HepG2 (cell line): ENCODE results near the gene PTGR2. TPM values are rescaled to one million over a fixed set of nuclear protein-coding genes. Genes with fewer than 3 reads are reported as not detected.
A peak's percentile ranks its signal among the peaks of the same experiment; 100 is the strongest.

Experiments used
- ATAC-seq: fragments of 200-7000 bp; cut with Tn5 transposase; 3 replicates; pipeline ENCODE4 v1.9.1; 2020; ENCODE audit warnings: mild to moderate bottlenecking, moderate library complexity
- BruUV-seq: library from RNA; stranded (reverse); fragments of 400-500 nt; replicated peaks from 2 replicates; lab custom pipeline; 2021; lab: Mats Ljungman, UMichigan
- CTCF ChIA-PET: fragments of 300-600 bp; formaldehyde crosslinking; extraction: SDS; loops from one replicate; lab custom pipeline; 2021; ENCODE audit warnings: low total read pairs, inconsistent platforms, low intra/inter-chr PET ratio; lab: Yijun Ruan, JAX
- POLR2A ChIA-PET: fragments of 350-600 bp; sonication (Branson Sonifier 250); formaldehyde crosslinking; loops from one replicate; lab custom pipeline; 2020; ENCODE audit warnings: antibody characterized with exemption, inconsistent platforms; lab: Yijun Ruan, JAX
- DNase-seq: peaks from one replicate; pipeline ENCODE4 v3.0.0-alpha.2; 2015; ENCODE audit warnings: low spot score
- FAIRE-seq: peaks from 3 replicates; lab custom pipeline; 2011; peaks lifted over from hg19 to GRCh38; lab: Jason Lieb, UNC
- H2AFZ ChIP-seq: one replicate; pipeline ENCODE4 v1.6.1; 2011; ENCODE audit warnings: low read length, inconsistent platforms
- H3K27ac ChIP-seq: fragments of 300-600 bp; 3 replicates; pipeline ENCODE4 v1.8.0; 2011; ENCODE audit warnings: mixed run types, mild to moderate bottlenecking, mixed read lengths, low read length, inconsistent platforms; ENCODE audit not compliant: insufficient read depth; ENCODE audit errors: extremely low read length
- H3K27me3 ChIP-seq, 2 experiments: fragments of 200-600 bp in 1 of 2; 2 replicates in 1 of 2; 3 replicates in 1 of 2; pipeline versions ENCODE4 v1.6.0 to v1.8.0; 2011; ENCODE audit warnings: low read length in 2 of 2, mild to moderate bottlenecking in 2 of 2, moderate library complexity in 2 of 2, inconsistent platforms in 1 of 2; ENCODE audit not compliant: insufficient read depth in 2 of 2, control insufficient read depth in 1 of 2
- H3K36me3 ChIP-seq, 2 experiments: fragments of 200-600 bp in 1 of 2; replicated peaks in 1 of 2; 2 replicates in 1 of 2; 3 replicates in 1 of 2; pipeline versions ENCODE4 v1.5.1 to v1.8.0; 2011; ENCODE audit warnings: low read length in 2 of 2, inconsistent platforms in 1 of 2; ENCODE audit not compliant: insufficient read depth in 2 of 2, control insufficient read depth in 1 of 2
- H3K4me1 ChIP-seq: 2 replicates; pipeline ENCODE4 v1.5.1; 2012; ENCODE audit warnings: low read length, inconsistent platforms; ENCODE audit not compliant: insufficient read depth
- H3K4me2 ChIP-seq: 2 replicates; pipeline ENCODE4 v1.6.0; 2011; ENCODE audit warnings: low read depth, low read length, inconsistent platforms
- H3K4me3 ChIP-seq, 3 experiments: fragments of 200-600 bp in 1 of 3; sonication (generic), shearing (Covaris generic) in 1 of 3; replicated peaks in 1 of 3; 2 replicates each; pipeline ENCODE4 v1.5.1; 2011 to 2016; ENCODE audit warnings: low read length in 3 of 3, inconsistent platforms in 2 of 3, low read depth in 2 of 3, mild to moderate bottlenecking in 2 of 3, control low read depth in 1 of 3, mixed read lengths in 1 of 3; ENCODE audit not compliant: insufficient read depth in 1 of 3
- H3K79me2 ChIP-seq: one replicate; pipeline ENCODE4 v1.6.1; 2011; ENCODE audit warnings: low read length, inconsistent platforms; ENCODE audit not compliant: insufficient read depth
- H3K9ac ChIP-seq: 2 replicates; pipeline ENCODE4 v1.6.0; 2011; ENCODE audit warnings: mild to moderate bottlenecking, low read depth, low read length, inconsistent platforms; ENCODE audit not compliant: insufficient read depth
- H3K9me3 ChIP-seq: 2 replicates; pipeline ENCODE4 v1.5.1; 2012; ENCODE audit warnings: mild to moderate bottlenecking, low read length
- H4K20me1 ChIP-seq: 2 replicates; pipeline ENCODE4 v1.6.0; 2011; ENCODE audit warnings: inconsistent platforms, mild to moderate bottlenecking, low read length, moderate library complexity; ENCODE audit not compliant: insufficient read depth
- ATF1 ChIP-seq: IDR thresholded peaks from 2 replicates; pipeline ENCODE4 v1.6.1; 2016; ENCODE audit warnings: mild to moderate bottlenecking, control low read depth
- ATF7 ChIP-seq, 2 experiments: fragments of 450-650 bp in 1 of 2; sonication (generic) in 1 of 2; formaldehyde crosslinking in 1 of 2; IDR thresholded peaks; 2 replicates each; pipeline versions ENCODE4 v1.4.0 to v1.6.1; 2016 to 2020; ENCODE audit warnings: antibody characterized with exemption in 1 of 2, mild to moderate bottlenecking in 1 of 2, missing genetic modification reagents in 1 of 2
- ATRX ChIP-seq: sonication (generic); formaldehyde crosslinking; IDR thresholded peaks from 2 replicates; pipeline ENCODE4 v1.4.0; 2020; ENCODE audit warnings: missing genetic modification reagents, borderline replicate concordance
- BCL6 ChIP-seq: IDR thresholded peaks from 2 replicates; pipeline ENCODE4 v1.6.1; 2016; ENCODE audit warnings: missing genetic modification reagents, missing compliant biosample characterization
- CBX1 ChIP-seq: IDR thresholded peaks from one replicate; pipeline ENCODE4 v1.6.1; 2016; ENCODE audit warnings: antibody characterized with exemption, low read depth
- ELF3 ChIP-seq: IDR thresholded peaks from 2 replicates; pipeline ENCODE4 v1.6.1; 2016; ENCODE audit warnings: missing genetic modification reagents, missing compliant biosample characterization
- ELF4 ChIP-seq: sonication (generic); formaldehyde crosslinking; IDR thresholded peaks from 2 replicates; pipeline ENCODE4 v1.5.0; 2020; ENCODE audit warnings: missing genetic modification reagents, mild to moderate bottlenecking, moderate library complexity, borderline replicate concordance
- EP300 ChIP-seq, 3 experiments: sonication (generic) in 1 of 3; formaldehyde crosslinking in 1 of 3; IDR thresholded peaks; 2 replicates each; pipeline versions ENCODE4 v1.5.1 to v1.6.1; 2011 to 2020; ENCODE audit warnings: low read depth in 2 of 3, low read length in 2 of 3, borderline replicate concordance in 1 of 3, improper control_type of control experiment in 1 of 3, mild to moderate bottlenecking in 1 of 3, missing genetic modification reagents in 1 of 3, moderate library complexity in 1 of 3
- MXI1 ChIP-seq: IDR thresholded peaks from 3 replicates; pipeline ENCODE4 v1.6.1; 2012; ENCODE audit warnings: low read depth, low read length, inconsistent platforms, borderline replicate concordance
- SP140L ChIP-seq: sonication (generic); formaldehyde crosslinking; IDR thresholded peaks from 2 replicates; pipeline ENCODE4 v1.4.0; 2020; ENCODE audit warnings: missing genetic modification reagents, borderline replicate concordance
- ZNF251 ChIP-seq: sonication (generic); formaldehyde crosslinking; IDR thresholded peaks from 2 replicates; pipeline ENCODE4 v1.9.0; 2021; ENCODE audit warnings: mild to moderate bottlenecking, missing genetic modification reagents
- ZNF891 ChIP-seq: sonication (generic); formaldehyde crosslinking; IDR thresholded peaks from 2 replicates; pipeline ENCODE4 v1.5.0; 2020; ENCODE audit warnings: mild to moderate bottlenecking, missing genetic modification reagents
- ZSCAN29 ChIP-seq: sonication (generic); formaldehyde crosslinking; conservative IDR thresholded peaks from 2 replicates; pipeline ENCODE4 v1.4.0; 2020; ENCODE audit warnings: mild to moderate bottlenecking, missing genetic modification reagents
- ZZZ3 ChIP-seq: sonication (generic); formaldehyde crosslinking; IDR thresholded peaks from 2 replicates; pipeline ENCODE4 v1.4.0; 2020; ENCODE audit warnings: missing genetic modification reagents, mild to moderate bottlenecking, borderline replicate concordance
- WGBS: methylation state at CpG from one replicate; pipeline ENCODE4 v1.1.6; 2017; ENCODE audit warnings: low lambda C conversion rate; 5-methylcytosine and 5-hydroxymethylcytosine counted together
- in situ Hi-C: cut with HindIII; loops from 2 replicates; pipeline ENCODE4 v1.10.0; 2017; ENCODE audit warnings: low pct_unique_long_range_greater_than_20kb; ENCODE audit not compliant: extremely low pct_ligation_motif_present
- intact Hi-C: fragments of 100-400 bp; cut with micrococcal nuclease; formaldehyde crosslinking; loops from one replicate; pipeline ENCODE4 v1.10.0; 2022; ENCODE audit not compliant: unreplicated experiment
- polyA plus RNA-seq, 8 experiments: library from polyadenylated mRNA; depleted of rRNA in 3 of 8; stranded (reverse) in 7 of 8; unstranded in 1 of 8; fragments of >200 nt; fragmentation: Illumina TruSeq in 4 of 8; extraction: Trizol in 4 of 8; gene quantifications; 2 replicates each; pipeline versions ENCODE4 v1.2.1 to v1.2.3, GENCODE V29; 2011 to 2016; ENCODE audit warnings: low read depth in 4 of 8, missing spikeins in 1 of 8, mixed read lengths in 1 of 8; ENCODE audit not compliant: insufficient read depth in 1 of 8
- total RNA-seq, 5 experiments: library from RNA; depleted of rRNA; stranded (reverse); fragments of >200 nt; fragmentation: Illumina TruSeq; extraction: Trizol; gene quantifications; 2 replicates each; pipeline ENCODE4 v1.2.3, GENCODE V29; 2016; ENCODE audit warnings: low read depth in 1 of 5
- TF ChIP-seq, protein P1 (sequence below): sonication (generic); formaldehyde crosslinking; IDR thresholded peaks from 2 replicates; pipeline ENCODE4 v1.4.0; 2020; ENCODE audit warnings: missing genetic modification reagents, borderline replicate concordance
- TF ChIP-seq, protein P2 (sequence below): sonication (generic); formaldehyde crosslinking; IDR thresholded peaks from 2 replicates; pipeline ENCODE4 v1.5.0; 2020; ENCODE audit warnings: mild to moderate bottlenecking, low read depth, missing genetic modification reagents, borderline replicate concordance
- TF ChIP-seq, protein P3 (sequence below): sonication (generic); formaldehyde crosslinking; IDR thresholded peaks from 2 replicates; pipeline ENCODE4 v1.8.0; 2023; ENCODE audit warnings: mild to moderate bottlenecking, missing genetic modification reagents
- TF ChIP-seq, protein P4 (sequence below): sonication (generic); formaldehyde crosslinking; IDR thresholded peaks from 2 replicates; pipeline ENCODE4 v1.8.1; 2023; ENCODE audit warnings: mild to moderate bottlenecking, missing genetic modification reagents

Gene PTGR2
- total and polyA plus RNA-seq, 2 of the 13 experiments (the other 11 are each of a cell fraction or from before 2014, with no cell fraction given), result 3.0 to 4.3 TPM

DNA sequence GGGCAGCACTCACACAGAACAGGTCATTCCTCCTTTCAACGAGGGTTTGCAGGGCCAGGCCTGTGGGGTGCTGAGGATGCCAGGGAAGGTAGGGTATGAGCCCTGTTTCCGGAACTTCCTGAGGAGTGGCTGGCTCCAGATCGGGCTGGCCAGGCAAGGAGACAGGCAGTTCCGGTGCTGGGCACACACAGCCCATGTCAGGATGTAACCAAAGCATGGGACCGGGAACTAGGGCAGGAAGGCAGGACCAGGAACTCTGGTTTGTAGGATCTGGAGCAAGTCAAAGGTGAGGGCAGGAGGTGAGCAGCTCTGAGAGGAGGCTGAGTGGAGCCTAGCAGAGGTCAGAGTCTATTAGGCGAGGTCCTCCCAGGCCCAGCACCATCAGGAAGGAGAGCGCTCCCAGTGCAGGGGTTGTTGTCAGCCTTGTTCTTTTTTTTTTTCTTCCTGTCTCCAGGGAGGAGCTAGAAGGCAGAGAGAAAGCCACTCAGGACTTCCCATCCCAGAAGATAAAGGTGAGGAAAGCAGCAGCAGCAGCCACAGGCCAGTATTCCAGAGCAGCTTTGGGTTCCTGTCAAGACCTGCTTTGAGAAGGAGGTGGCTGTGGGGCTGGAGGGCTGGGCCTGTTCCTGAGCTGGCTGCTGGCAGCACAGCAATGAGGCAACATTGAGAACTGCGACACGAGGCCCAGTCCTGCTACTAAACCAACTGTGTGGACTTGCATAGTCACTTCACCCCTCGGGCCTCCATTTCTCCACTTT, 49.0 kb upstream of the PTGR2 start:
- intact Hi-C loops (no loop called here), in situ Hi-C loops (no loop called here)
- Histone ChIP-seq H3K9me3 (no peaks in the 10 kb centered on the region), H3K4me1 (peaks cover 31% of the 10 kb centered on the region), H3K4me3 (peak overlapping the region; percentile 14 to 68 (median 37); a peak in 5 of 6 replicates), H3K27ac (peak overlapping the region; percentile 39), H2AFZ (peak overlapping the region; percentile 79), H3K9ac (peak overlapping the region; percentile 45), H3K79me2 (no peaks in the 10 kb centered on the region), H3K36me3 (no peaks in the 10 kb centered on the region), H4K20me1 (no peaks in the 10 kb centered on the region), H3K27me3 (no peaks in the 10 kb centered on the region; a peak in 1 of 5 replicates), H3K4me2 (peak overlapping the region; percentile 87)
- no TSS peak for BruUV-seq
- FAIRE-seq (peak; percentile 37), ATAC-seq (peak; percentile 92), DNase-seq (no peak)
- POLR2A ChIA-PET, result interaction anchor here (0.6 to 2.2 kb wide), 18 partner anchors 10 to 84 kb away, joined by 3 to 30 read pairs (median 4); partner anchors contain the start of genes PTGR2 and ZNF410
- 4% methylated on average over 6 of the region's 10 CpGs for WGBS
- CTCF ChIA-PET, result no interaction called here
- TF ChIP-seq ATF7 (IDR thresholded peaks at IDR 0.05) (no peak), ATF7 (CRISPR knock-in tag; IDR thresholded peaks at IDR 0.05) (no peak), BCL6 (CRISPR knock-in tag) (no peak), ATRX (CRISPR knock-in tag) (no peak), ELF3 (CRISPR knock-in tag) (peak; percentile 63), CBX1 (no peak), SP140L (CRISPR knock-in tag) (no peak), EP300 (IDR thresholded peaks at IDR 0.05; ENCODE audit: low read depth in 2 of 2, low read length in 2 of 2) (no peak), EP300 (CRISPR knock-in tag; IDR thresholded peaks at IDR 0.05; ENCODE audit: borderline replicate concordance) (no peak), ZNF251 (CRISPR knock-in tag) (no peak), ZZZ3 (CRISPR knock-in tag) (no peak), ZSCAN29 (CRISPR knock-in tag) (no peak), ZNF891 (CRISPR knock-in tag) (no peak), ATF1 (CRISPR knock-in tag) (no peak), ELF4 (CRISPR knock-in tag) (no peak), MXI1 (no peak)
- TF ChIP-seq, protein P1, sequence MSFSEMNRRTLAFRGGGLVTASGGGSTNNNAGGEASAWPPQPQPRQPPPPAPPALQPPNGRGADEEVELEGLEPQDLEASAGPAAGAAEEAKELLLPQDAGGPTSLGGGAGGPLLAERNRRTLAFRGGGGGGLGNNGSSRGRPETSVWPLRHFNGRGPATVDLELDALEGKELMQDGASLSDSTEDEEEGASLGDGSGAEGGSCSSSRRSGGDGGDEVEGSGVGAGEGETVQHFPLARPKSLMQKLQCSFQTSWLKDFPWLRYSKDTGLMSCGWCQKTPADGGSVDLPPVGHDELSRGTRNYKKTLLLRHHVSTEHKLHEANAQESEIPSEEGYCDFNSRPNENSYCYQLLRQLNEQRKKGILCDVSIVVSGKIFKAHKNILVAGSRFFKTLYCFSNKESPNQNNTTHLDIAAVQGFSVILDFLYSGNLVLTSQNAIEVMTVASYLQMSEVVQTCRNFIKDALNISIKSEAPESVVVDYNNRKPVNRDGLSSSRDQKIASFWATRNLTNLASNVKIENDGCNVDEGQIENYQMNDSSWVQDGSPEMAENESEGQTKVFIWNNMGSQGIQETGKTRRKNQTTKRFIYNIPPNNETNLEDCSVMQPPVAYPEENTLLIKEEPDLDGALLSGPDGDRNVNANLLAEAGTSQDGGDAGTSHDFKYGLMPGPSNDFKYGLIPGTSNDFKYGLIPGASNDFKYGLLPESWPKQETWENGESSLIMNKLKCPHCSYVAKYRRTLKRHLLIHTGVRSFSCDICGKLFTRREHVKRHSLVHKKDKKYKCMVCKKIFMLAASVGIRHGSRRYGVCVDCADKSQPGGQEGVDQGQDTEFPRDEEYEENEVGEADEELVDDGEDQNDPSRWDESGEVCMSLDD (CRISPR knock-in tag), result no peak
- TF ChIP-seq, protein P2, sequence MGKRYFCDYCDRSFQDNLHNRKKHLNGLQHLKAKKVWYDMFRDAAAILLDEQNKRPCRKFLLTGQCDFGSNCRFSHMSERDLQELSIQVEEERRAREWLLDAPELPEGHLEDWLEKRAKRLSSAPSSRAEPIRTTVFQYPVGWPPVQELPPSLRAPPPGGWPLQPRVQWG (CRISPR knock-in tag), result no peak
- TF ChIP-seq, protein P3, sequence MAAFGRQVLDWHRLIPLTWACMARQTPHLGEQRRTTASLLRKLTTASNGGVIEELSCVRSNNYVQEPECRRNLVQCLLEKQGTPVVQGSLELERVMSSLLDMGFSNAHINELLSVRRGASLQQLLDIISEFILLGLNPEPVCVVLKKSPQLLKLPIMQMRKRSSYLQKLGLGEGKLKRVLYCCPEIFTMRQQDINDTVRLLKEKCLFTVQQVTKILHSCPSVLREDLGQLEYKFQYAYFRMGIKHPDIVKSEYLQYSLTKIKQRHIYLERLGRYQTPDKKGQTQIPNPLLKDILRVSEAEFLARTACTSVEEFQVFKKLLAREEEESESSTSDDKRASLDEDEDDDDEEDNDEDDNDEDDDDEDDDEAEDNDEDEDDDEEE (CRISPR knock-in tag), result no peak
- TF ChIP-seq, protein P4, sequence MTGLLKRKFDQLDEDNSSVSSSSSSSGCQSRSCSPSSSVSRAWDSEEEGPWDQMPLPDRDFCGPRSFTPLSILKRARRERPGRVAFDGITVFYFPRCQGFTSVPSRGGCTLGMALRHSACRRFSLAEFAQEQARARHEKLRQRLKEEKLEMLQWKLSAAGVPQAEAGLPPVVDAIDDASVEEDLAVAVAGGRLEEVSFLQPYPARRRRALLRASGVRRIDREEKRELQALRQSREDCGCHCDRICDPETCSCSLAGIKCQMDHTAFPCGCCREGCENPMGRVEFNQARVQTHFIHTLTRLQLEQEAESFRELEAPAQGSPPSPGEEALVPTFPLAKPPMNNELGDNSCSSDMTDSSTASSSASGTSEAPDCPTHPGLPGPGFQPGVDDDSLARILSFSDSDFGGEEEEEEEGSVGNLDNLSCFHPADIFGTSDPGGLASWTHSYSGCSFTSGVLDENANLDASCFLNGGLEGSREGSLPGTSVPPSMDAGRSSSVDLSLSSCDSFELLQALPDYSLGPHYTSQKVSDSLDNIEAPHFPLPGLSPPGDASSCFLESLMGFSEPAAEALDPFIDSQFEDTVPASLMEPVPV, result no peak
